Cardiac muscle cell (in vitro differentiated cells and primary cell): Measurements from ENCODE around the gene THOC6. TPM values are rescaled to one million over a fixed set of nuclear protein-coding genes. Genes with fewer than 3 reads are reported as not detected.
"Not testable (repeated sequence)": the region's sequence is repeated elsewhere in the genome, so short reads cannot be mapped to it uniquely, and the experiment has no call there.

Experiments used
- DNase-seq, 2 donors: peaks; one replicate each; pipeline versions ENCODE4 v3.0.0 to v3.0.0-alpha.2; 2010 to 2017; ENCODE audit warnings: low read depth in 1 of 2, low spot score in 1 of 2
- H3K27ac ChIP-seq: fragments of 200-600 bp; sonication (generic); 2 replicates; pipeline ENCODE4 v1.5.1; 2016
- H3K27me3 ChIP-seq: fragments of 200-600 bp; sonication (generic); 2 replicates; pipeline ENCODE4 v1.6.0; 2016; ENCODE audit warnings: control low read depth
- H3K36me3 ChIP-seq: fragments of 200-600 bp; sonication (generic); 2 replicates; pipeline ENCODE4 v1.5.1; 2016; ENCODE audit warnings: control low read depth
- H3K4me1 ChIP-seq: fragments of 200-600 bp; sonication (generic); 2 replicates; pipeline ENCODE4 v1.8.1; 2017; ENCODE audit warnings: low read depth, mild to moderate bottlenecking, mixed run types
- H3K4me3 ChIP-seq: fragments of 200-600 bp; sonication (generic); 2 replicates; pipeline ENCODE4 v1.5.1; 2016; ENCODE audit warnings: mild to moderate bottlenecking
- H3K9me3 ChIP-seq: fragments of 200-600 bp; sonication (generic); 2 replicates; pipeline ENCODE4 v1.5.1; 2017; ENCODE audit warnings: low read depth, mild to moderate bottlenecking, control low read depth
- polyA plus RNA-seq: library from polyadenylated mRNA; unstranded; fragments of >200 nt; fragmentation: Nextera tagmentation; extraction: Ambion mirVana; gene quantifications from 2 replicates; pipeline ENCODE4 v1.2.1, GENCODE V29; 2016
- total RNA-seq: library from RNA; depleted of rRNA; stranded (reverse); fragments of >200 nt; gene quantifications from 2 replicates; pipeline ENCODE4 v1.2.3, GENCODE V29; 2016
- TF ChIP-seq, protein P1 (sequence below): IDR thresholded peaks from 2 replicates; pipeline ENCODE4 v1.5.1; 2012; ENCODE audit warnings: low read depth, mild to moderate bottlenecking, low read length

Gene THOC6
- total and polyA plus RNA-seq, 2 experiments from 2014 or later: 36.9 to 61.3 TPM

DNA sequence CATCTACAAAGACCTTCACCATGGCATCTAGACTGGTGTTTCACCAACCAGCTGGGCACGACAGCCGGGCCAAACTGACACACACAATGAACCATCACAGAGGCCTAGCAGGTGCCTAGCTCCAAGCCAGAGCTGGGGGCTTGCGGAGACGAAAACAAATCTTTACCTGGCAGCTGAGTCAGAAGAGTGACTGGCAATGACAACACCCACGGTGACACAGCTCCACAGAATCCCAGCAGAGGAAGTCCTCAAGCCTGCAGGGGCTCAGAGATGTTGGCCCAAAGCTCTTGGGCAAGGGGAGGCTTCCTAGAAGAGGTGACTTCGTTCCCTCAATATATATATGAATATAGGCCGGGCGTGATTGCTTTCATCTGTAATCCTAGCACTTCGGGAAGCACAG, 27.7 kb downstream of the THOC6 start:
- TF ChIP-seq, protein P1, sequence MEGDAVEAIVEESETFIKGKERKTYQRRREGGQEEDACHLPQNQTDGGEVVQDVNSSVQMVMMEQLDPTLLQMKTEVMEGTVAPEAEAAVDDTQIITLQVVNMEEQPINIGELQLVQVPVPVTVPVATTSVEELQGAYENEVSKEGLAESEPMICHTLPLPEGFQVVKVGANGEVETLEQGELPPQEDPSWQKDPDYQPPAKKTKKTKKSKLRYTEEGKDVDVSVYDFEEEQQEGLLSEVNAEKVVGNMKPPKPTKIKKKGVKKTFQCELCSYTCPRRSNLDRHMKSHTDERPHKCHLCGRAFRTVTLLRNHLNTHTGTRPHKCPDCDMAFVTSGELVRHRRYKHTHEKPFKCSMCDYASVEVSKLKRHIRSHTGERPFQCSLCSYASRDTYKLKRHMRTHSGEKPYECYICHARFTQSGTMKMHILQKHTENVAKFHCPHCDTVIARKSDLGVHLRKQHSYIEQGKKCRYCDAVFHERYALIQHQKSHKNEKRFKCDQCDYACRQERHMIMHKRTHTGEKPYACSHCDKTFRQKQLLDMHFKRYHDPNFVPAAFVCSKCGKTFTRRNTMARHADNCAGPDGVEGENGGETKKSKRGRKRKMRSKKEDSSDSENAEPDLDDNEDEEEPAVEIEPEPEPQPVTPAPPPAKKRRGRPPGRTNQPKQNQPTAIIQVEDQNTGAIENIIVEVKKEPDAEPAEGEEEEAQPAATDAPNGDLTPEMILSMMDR: no peak
- H3K36me3 ChIP-seq: no peaks in the 10 kb centered on the region
- no peaks in the 10 kb centered on the region for H3K9me3 ChIP-seq
- no peak for DNase-seq
- peaks cover 32% of the 10 kb centered on the region for H3K27me3 ChIP-seq
- no peak overlapping the region for H3K4me3 ChIP-seq
- no peaks in the 10 kb centered on the region for H3K4me1 ChIP-seq
- no peak overlapping the region for H3K27ac ChIP-seq

DNA sequence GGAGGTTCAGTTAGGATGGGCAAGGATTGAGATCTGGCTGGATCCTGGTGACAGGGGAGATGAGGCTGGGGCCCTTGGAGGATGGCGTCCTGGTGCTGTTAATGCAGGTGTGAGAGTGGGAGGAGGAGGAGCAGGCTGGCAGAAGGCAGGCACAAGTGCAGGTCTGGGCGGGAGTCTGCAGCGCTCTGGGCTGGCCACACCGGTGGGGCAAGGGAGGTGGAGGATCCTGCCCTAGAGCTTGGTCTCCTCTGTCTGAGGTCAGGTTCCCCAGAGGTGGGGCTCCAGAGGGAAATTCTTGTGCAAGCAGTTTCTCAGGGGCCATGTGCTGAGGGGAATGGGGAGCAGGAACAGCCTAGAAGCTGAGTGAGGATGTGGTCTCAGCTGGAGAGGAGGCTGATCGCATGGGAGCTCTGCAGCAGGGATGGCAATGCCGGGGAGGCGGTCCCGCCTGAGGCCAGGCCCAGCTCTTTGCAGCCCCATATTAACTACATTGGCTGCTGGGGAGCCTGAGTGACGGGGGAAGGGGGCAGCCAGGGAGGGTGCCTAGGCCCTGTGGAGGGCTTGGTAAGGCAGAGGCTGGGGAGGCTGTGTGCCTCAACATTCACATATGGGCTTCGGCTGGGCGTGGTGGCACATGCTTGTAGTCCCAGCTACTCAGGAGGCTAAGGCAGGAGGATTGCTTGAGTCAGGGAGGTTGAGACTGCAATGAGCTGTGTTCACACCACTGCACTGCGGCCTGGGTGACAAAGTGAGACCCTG, 28.9 kb downstream of the THOC6 start:
- not testable (repeated sequence) for H3K4me1 ChIP-seq, H3K4me3 ChIP-seq, H3K27ac ChIP-seq, H3K36me3 ChIP-seq, DNase-seq, H3K9me3 ChIP-seq
- H3K27me3 ChIP-seq: peaks cover 22% of the 10 kb centered on the region

DNA sequence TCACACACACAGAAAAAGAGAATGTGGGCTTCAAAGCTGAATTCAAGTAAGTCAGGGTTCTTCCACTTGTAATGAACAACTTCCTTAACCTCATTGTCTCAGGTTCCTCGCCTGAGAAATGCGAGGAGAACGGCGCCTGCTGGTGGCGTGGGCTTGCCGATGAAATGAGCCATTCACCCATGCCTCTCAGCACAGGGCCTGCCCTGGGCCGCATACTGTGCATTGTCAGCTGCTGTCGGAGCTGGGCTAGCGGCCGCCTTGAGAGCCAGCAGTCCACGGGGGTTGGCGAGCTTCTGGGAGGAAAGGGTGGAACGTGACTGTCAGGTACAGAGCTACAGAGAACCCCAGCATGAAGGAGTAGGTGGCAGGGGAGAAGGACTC, 29.5 kb downstream of the THOC6 start:
- not testable (repeated sequence) for DNase-seq, H3K9me3 ChIP-seq, H3K36me3 ChIP-seq, H3K4me3 ChIP-seq, H3K4me1 ChIP-seq, H3K27ac ChIP-seq
- peaks cover 16% of the 10 kb centered on the region for H3K27me3 ChIP-seq

DNA sequence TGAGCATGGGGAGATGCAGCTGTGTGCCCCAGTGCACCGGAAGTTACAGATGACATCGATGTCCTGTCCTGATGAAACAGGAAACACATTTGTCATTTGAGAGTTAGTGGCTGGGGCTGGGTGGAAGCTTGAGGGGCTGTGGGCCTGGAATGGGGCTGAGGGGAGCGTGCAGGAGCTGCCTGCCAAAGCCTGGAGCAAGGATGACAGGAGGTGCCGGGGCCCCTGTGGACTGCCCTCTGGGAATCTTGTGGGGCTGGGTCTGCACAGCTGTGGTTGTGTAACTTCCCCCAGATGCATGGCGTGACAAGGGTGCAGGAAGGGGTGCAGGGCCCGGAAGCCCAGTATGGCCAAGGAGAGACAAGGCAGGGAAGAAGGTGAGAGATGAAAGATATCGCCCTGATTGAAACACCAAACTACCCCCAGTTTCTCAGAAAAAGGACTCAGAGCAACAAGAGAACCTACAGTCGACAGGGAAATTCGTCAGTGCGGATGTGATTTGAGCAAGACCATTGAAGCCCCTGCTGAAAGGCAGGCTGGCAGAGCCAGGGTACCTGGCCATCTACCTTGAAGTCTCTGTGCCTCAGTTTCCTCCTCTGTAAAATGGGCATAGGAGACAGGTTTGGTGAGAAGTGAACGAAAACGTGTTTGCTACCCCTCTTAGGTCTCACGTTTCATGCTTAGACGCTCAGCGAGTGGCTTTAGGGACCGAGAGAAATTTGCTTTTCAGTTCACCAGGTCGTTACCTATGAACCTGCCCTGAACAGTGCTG, 31.3 kb downstream of the THOC6 start:
- H3K27me3 ChIP-seq: peaks cover 2% of the 10 kb centered on the region
- H3K36me3 ChIP-seq: no peaks in the 10 kb centered on the region
- no peak overlapping the region for H3K4me3 ChIP-seq
- TF ChIP-seq, protein P1: no peak
- no peak for DNase-seq
- no peak overlapping the region for H3K27ac ChIP-seq
- no peaks in the 10 kb centered on the region for H3K9me3 ChIP-seq
- no peaks in the 10 kb centered on the region for H3K4me1 ChIP-seq

DNA sequence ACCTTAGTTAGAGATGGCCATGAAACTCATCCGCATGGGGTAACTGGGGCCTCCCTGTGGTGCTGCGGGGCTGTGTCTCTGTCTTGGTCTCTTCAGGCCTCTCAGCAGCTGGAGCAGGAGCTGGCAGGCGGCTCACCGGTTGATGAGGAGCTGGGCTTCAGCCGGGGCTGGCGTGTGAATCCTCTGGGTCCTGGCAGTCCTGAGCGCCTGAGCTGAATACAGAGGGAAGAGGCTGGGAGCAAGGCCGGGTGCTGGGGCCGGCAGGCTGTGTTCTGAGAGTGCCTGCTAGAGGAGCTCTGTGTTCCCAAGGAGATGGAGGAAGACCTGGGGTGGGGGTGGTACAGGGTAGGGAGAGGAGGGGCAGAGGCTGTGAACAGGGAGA, 31.9 kb downstream of the THOC6 start:
- H3K36me3 ChIP-seq, H3K27me3 ChIP-seq, DNase-seq, H3K4me3 ChIP-seq, H3K4me1 ChIP-seq, H3K9me3 ChIP-seq, H3K27ac ChIP-seq: not testable (repeated sequence)

DNA sequence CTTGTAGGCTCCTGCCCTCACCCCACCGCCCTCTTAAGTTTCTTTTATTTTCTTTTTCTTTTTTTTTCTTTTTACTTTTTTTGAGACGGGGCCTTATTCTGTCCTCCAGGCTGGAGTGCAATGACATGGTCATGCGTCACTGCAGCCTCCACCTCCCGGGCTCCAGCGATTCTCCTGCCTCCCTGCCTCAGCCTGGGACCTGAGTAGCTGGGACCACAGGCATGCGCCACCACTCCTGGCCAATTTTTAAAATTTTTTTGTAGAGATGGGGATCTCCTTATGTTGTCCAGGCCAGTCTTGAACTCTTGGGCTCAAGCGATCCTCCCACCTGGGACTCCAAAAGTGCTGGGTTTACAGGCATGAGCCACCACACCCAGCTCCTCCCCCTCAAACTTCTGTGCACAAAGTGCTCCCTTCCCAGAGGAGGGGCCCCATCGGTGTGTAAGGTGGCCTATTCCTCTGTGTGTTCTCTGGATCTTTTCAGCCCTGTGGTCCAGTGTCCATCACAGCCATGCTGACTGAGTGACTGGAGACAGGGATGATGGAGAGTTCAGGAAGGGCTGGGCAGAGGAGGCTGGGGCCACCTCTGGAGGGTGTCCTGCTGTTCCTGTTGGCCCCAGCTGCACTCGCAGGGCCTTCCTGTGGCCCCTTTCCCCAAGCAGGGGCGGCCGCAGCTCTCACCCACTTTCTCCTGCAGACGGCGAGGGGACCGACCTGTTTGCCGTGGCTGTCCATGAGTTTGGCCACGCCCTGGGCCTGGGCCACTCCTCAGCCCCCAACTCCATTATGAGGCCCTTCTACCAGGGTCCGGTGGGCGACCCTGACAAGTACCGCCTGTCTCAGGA, 32.7 kb downstream of the THOC6 start:
- Histone ChIP-seq H3K27ac (no peak overlapping the region), H3K27me3 (peaks cover 2% of the 10 kb centered on the region), H3K9me3 (no peaks in the 10 kb centered on the region), H3K4me1 (no peaks in the 10 kb centered on the region), H3K36me3 (no peaks in the 10 kb centered on the region), H3K4me3 (no peak overlapping the region)
- DNase-seq: no peak
- TF ChIP-seq, protein P1: no peak
